NCI-H2107 treated with DMSO at 0.1 percent for 48 hours (cell line): ENCODE data around the gene CARF.

Source experiments
- DNase-seq: peaks from one replicate; lab custom pipeline; 2025; ENCODE audit not compliant: unreplicated experiment; lab: John Stamatoyannopoulos, UW

CARF gene

DNA sequence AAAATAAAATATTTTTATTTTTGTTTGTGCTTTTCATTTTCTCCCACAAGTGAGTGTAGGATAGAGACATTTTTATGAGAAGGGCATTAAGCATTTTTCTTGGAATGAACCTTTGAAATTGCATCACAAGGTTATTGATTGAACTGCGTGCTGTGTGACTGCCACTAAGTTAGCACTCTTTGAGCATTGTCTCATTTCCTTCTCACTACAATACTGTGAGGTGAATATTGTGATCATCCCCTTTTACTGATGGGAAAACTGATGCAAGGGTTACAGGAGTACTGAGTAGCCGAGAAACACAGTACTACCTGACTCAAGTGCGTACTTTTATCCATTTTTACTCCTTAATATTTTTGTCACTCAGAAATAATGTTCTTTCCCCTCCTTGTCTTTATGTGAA lies 104.6 kb downstream of the CARF start:
- no peak for DNase-seq

GRCh38 chr2:203018181-203018580 lies 106.1 kb downstream of the CARF start:
- no peak for DNase-seq

DNA sequence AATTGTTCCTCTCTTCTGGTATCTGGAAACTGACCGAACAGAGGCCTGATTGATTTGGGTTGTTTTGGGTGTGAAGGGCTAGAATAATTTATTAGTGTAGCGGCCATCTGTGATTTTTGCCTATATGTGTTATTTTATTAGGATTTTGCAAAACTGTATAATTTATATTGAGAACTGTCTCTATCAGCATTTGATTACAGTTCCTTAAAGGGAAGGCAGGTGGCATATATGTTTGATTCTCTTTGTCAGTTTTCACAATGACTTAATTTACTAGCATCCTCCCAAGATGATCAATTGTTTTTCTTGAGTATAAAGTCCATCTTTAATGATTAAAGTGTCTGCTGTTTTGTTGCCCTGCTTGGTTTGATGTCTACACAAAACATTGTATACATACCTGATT lies 107.1 kb downstream of the CARF start:
- no peak for DNase-seq

GRCh38 chr2:203021991-203022390 lies 109.9 kb downstream of the CARF start:
- no peak for DNase-seq

- no peak for DNase-seq
These were observed 110.7 kb downstream of the CARF start for GRCh38 chr2:203022751-203023150.

DNA sequence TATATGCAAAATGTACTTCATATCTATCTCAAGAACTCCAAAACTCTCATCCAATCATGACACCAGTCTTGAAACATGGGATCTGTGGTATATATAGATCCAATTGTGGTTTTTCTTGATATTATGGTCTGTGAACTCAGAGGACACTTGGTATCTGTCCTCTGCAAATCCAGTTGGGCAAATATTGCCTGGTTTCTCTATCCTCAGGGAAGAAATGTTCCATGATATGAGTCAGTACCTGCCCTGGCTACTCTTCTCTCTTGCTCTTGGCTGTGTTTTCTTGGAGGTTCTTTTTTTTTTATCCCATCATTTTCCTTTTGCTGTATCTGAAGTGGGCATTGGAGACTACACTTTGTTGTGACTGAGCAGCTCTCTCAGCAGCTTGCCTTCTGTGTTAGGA lies 113.5 kb downstream of the CARF start:
- DNase-seq: no peak

DNA sequence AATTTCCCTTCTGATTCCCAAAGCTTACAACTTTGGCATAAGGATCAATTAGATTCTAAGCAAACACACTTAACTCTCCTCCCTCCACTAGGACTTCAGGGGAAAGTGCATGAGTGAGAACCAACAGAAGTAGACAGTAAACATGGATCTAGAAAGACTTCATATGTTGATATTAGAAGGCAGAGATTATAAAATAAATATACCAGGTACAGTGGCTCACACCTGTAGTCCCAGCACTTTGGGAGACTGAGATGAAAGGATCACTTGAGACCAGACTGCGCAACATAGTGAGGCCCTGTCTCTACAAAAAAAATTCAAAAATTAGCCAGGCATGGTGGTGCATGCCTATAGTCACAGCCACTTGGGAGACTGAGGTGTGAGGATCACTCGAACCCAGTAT lies 118.5 kb downstream of the CARF start:
- no peak for DNase-seq

- DNase-seq: no peak
These were observed 118.9 kb downstream of the CARF start for GRCh38 chr2:203030991-203031390.

GRCh38 chr2:203033395-203033794 lies 121.3 kb downstream of the CARF start:
- DNase-seq: no peak

- no peak for DNase-seq
These were observed 123.9 kb downstream of the CARF start for GRCh38 chr2:203035879-203036470.
